DMS79 (cell line): ENCODE results near the gene SH3TC1.

Experiments used
- DNase-seq: peaks from one replicate; lab custom pipeline; 2025; lab: John Stamatoyannopoulos, UW

The SH3TC1 gene

GRCh38 chr4:8244001-8244757 is 45.1 kb downstream of the SH3TC1 start:
- no peak for DNase-seq

GRCh38 chr4:8244931-8245460 is 45.9 kb downstream of the SH3TC1 start:
- DNase-seq = no peak

- DNase-seq = no peak
These were observed 47.1 kb downstream of the SH3TC1 start for GRCh38 chr4:8245884-8246833.

GRCh38 chr4:8247047-8247930 is 48.2 kb downstream of the SH3TC1 start:
- no peak for DNase-seq

- DNase-seq = no peak
These were observed 49.0 kb downstream of the SH3TC1 start for GRCh38 chr4:8248091-8248490.

- DNase-seq = no peak
These were observed 51.1 kb downstream of the SH3TC1 start for GRCh38 chr4:8250227-8250626.

GRCh38 chr4:8250637-8251036 is 51.5 kb downstream of the SH3TC1 start:
- DNase-seq = no peak

- no peak for DNase-seq
These were observed 52.2 kb downstream of the SH3TC1 start for GRCh38 chr4:8251110-8251883.

GRCh38 chr4:8252301-8253173 is 53.4 kb downstream of the SH3TC1 start:
- no peak for DNase-seq

- no peak for DNase-seq
These were observed 55.0 kb downstream of the SH3TC1 start for GRCh38 chr4:8254076-8254475.

GRCh38 chr4:8255698-8256441 is 56.8 kb downstream of the SH3TC1 start:
- DNase-seq = no peak

GRCh38 chr4:8257854-8258253 is 58.8 kb downstream of the SH3TC1 start:
- DNase-seq = no peak

GRCh38 chr4:8258552-8259212 is 59.6 kb downstream of the SH3TC1 start:
- DNase-seq = no peak

- no peak for DNase-seq
These were observed 60.8 kb downstream of the SH3TC1 start for GRCh38 chr4:8259743-8260430.

GRCh38 chr4:8260656-8261111 is 61.6 kb downstream of the SH3TC1 start:
- no peak for DNase-seq

GRCh38 chr4:8261851-8262535 is 62.9 kb downstream of the SH3TC1 start:
- no peak for DNase-seq

- DNase-seq = no peak
These were observed 63.7 kb downstream of the SH3TC1 start for GRCh38 chr4:8262637-8263322.
